IMR-90 (cell line): ENCODE results near the gene CIC. TPM values are rescaled to one million over a fixed set of nuclear protein-coding genes. Genes with fewer than 3 reads are reported as not detected.
A peak's percentile ranks its signal among the peaks of the same experiment; 100 is the strongest.

ENCODE experiments used
- ATAC-seq: fragments of 200-7000 bp; cut with Tn5 transposase; 2 replicates; pipeline ENCODE4 v1.9.1; 2020; ENCODE audit warnings: low read depth, mild to moderate bottlenecking, moderate library complexity
- BruUV-seq: library from RNA; stranded (reverse); fragments of 400-500 nt; replicated peaks from 2 replicates; lab custom pipeline; 2021; lab: Mats Ljungman, UMichigan
- CTCF ChIA-PET: fragments of 300-600 bp; formaldehyde crosslinking; extraction: SDS; loops from one replicate; lab custom pipeline; 2021; ENCODE audit warnings: antibody characterized with exemption; lab: Yijun Ruan, JAX
- POLR2A ChIA-PET: fragments of 300-600 bp; sonication (Branson Sonifier 250); formaldehyde crosslinking; loops from one replicate; lab custom pipeline; 2022; ENCODE audit warnings: antibody characterized with exemption; ENCODE audit not compliant: unreplicated experiment; lab: Charles Lee
- DNase-seq: peaks from one replicate; pipeline ENCODE4 v3.0.0; 2013
- H2AFZ ChIP-seq: replicated peaks from 2 replicates; pipeline ENCODE3; 2013; ENCODE audit warnings: low read length, mild to moderate bottlenecking; ENCODE audit not compliant: poor library complexity
- H2AK5ac ChIP-seq: 2 replicates; pipeline ENCODE4 v1.6.1; 2013; ENCODE audit warnings: low read depth, low read length, inconsistent platforms
- H2AK9ac ChIP-seq: replicated peaks from 2 replicates; pipeline ENCODE3; 2013; ENCODE audit warnings: mild to moderate bottlenecking, low read depth, low read length, moderate library complexity; ENCODE audit not compliant: poor library complexity
- H2BK120ac ChIP-seq: 2 replicates; pipeline ENCODE4 v1.6.1; 2013; ENCODE audit warnings: low read depth, low read length, inconsistent platforms
- H2BK15ac ChIP-seq: 3 replicates; pipeline ENCODE4 v1.6.1; 2013; ENCODE audit warnings: low read depth, low read length, inconsistent platforms
- H2BK20ac ChIP-seq: 2 replicates; pipeline ENCODE4 v1.6.1; 2013; ENCODE audit warnings: low read depth, mild to moderate bottlenecking, inconsistent platforms, low read length, moderate library complexity
- H2BK5ac ChIP-seq: 2 replicates; pipeline ENCODE4 v1.6.1; 2013; ENCODE audit warnings: mild to moderate bottlenecking, low read depth, low read length, inconsistent platforms; ENCODE audit not compliant: poor library complexity, severe bottlenecking
- H3K14ac ChIP-seq: replicated peaks from 2 replicates; pipeline ENCODE4 v1.6.1; 2013; ENCODE audit warnings: low read depth, low read length, inconsistent platforms
- H3K18ac ChIP-seq: 2 replicates; pipeline ENCODE4 v1.6.1; 2013; ENCODE audit warnings: low read depth, low read length, control low read depth
- H3K23ac ChIP-seq: 2 replicates; pipeline ENCODE4 v1.6.1; 2013; ENCODE audit warnings: low read depth, low read length, inconsistent platforms
- H3K27ac ChIP-seq: 2 replicates; pipeline ENCODE4 v1.5.1; 2013; ENCODE audit warnings: mild to moderate bottlenecking, control low read depth, low read length; ENCODE audit not compliant: insufficient read depth
- H3K27me3 ChIP-seq: 2 replicates; pipeline ENCODE4 v1.6.1; 2013; ENCODE audit warnings: low read length; ENCODE audit not compliant: control insufficient read depth, insufficient read depth
- H3K36me3 ChIP-seq: 2 replicates; pipeline ENCODE4 v1.6.1; 2013; ENCODE audit warnings: low read length, mixed read lengths; ENCODE audit not compliant: control insufficient read depth, insufficient read depth
- H3K4ac ChIP-seq: 2 replicates; pipeline ENCODE4 v1.6.1; 2013; ENCODE audit warnings: low read depth, low read length, inconsistent platforms
- H3K4me1 ChIP-seq: 2 replicates; pipeline ENCODE4 v1.6.1; 2013; ENCODE audit warnings: low read length, mixed read lengths; ENCODE audit not compliant: control insufficient read depth, insufficient read depth
- H3K4me2 ChIP-seq: 2 replicates; pipeline ENCODE4 v1.6.1; 2013; ENCODE audit warnings: low read depth, mild to moderate bottlenecking, control low read depth, low read length, moderate library complexity
- H3K4me3 ChIP-seq: 2 replicates; pipeline ENCODE4 v1.5.1; 2013; ENCODE audit warnings: low read depth, mild to moderate bottlenecking, control low read depth, low read length, moderate library complexity; ENCODE audit not compliant: insufficient read depth
- H3K56ac ChIP-seq: 2 replicates; pipeline ENCODE4 v1.6.1; 2013; ENCODE audit warnings: low read length, inconsistent platforms; ENCODE audit not compliant: insufficient read depth; ENCODE audit errors: extremely low read depth
- H3K79me1 ChIP-seq, 2 experiments: 2 replicates each; pipeline ENCODE4 v1.6.1; 2013; ENCODE audit warnings: low read length in 2 of 2, inconsistent platforms in 1 of 2, low read depth in 1 of 2
- H3K9ac ChIP-seq: 2 replicates; pipeline ENCODE4 v1.6.1; 2013; ENCODE audit warnings: low read depth, low read length, control low read depth
- H3K9me1 ChIP-seq: 2 replicates; pipeline ENCODE4 v1.6.1; 2013; ENCODE audit warnings: low read length, inconsistent platforms; ENCODE audit not compliant: insufficient read depth
- H3K9me3 ChIP-seq: 2 replicates; pipeline ENCODE4 v1.6.1; 2013; ENCODE audit warnings: low read length; ENCODE audit not compliant: control insufficient read depth, insufficient read depth
- H4K20me1 ChIP-seq: 2 replicates; pipeline ENCODE4 v1.6.1; 2013; ENCODE audit warnings: low read length, inconsistent platforms; ENCODE audit not compliant: insufficient read depth
- H4K5ac ChIP-seq: 2 replicates; pipeline ENCODE4 v1.6.1; 2013; ENCODE audit warnings: mild to moderate bottlenecking, low read depth, low read length, control low read depth
- H4K8ac ChIP-seq, 2 experiments: 2 replicates each; pipeline ENCODE4 v1.6.1; 2013; ENCODE audit warnings: low read depth in 2 of 2, low read length in 2 of 2, control low read depth in 1 of 2, inconsistent platforms in 1 of 2
- H4K91ac ChIP-seq: 2 replicates; pipeline ENCODE4 v1.6.1; 2013; ENCODE audit warnings: low read depth, low read length, inconsistent platforms; ENCODE audit not compliant: insufficient read depth
- CTCF ChIP-seq: conservative IDR thresholded peaks from 2 replicates; pipeline ENCODE4 v1.5.1; 2012; ENCODE audit warnings: mild to moderate bottlenecking, low read depth, low read length, improper control_type of control experiment
- POLR2A ChIP-seq: IDR thresholded peaks from 2 replicates; pipeline ENCODE4 v1.6.1; 2012; ENCODE audit warnings: mild to moderate bottlenecking, low read depth, low read length
- RCOR1 ChIP-seq: IDR thresholded peaks from 2 replicates; pipeline ENCODE4 v1.6.1; 2012; ENCODE audit warnings: mild to moderate bottlenecking, low read length, improper control_type of control experiment; ENCODE audit not compliant: insufficient replicate concordance
- WGBS, 2 experiments: methylation state at CpG; one replicate each; pipeline versions ENCODE4 v1.1.5 to v1.1.7; 2013; ENCODE audit warnings: missing lambda C conversion rate in 2 of 2; ENCODE audit not compliant: insufficient read length in 1 of 2; ENCODE audit errors: extremely low coverage in 2 of 2; 5-methylcytosine and 5-hydroxymethylcytosine counted together
- dilution Hi-C: fragments of 300-500 bp; cut with HindIII; formaldehyde crosslinking; loops from one replicate; pipeline ENCODE4 v1.14.3; 2018; ENCODE audit warnings: low sequenced_read_pairs; ENCODE audit not compliant: unreplicated experiment
- in situ Hi-C: fragments of 300-500 bp; cut with MboI; formaldehyde crosslinking; loops from 3 replicates; pipeline ENCODE4 v1.14.3; 2019; ENCODE audit warnings: low sequenced_read_pairs, inconsistent platforms, mixed read lengths
- intact Hi-C: fragments of 100-400 bp; cut with micrococcal nuclease; formaldehyde crosslinking; loops from 2 replicates; pipeline ENCODE4 v1.10.0; 2022
- polyA plus RNA-seq, 3 experiments: library from polyadenylated mRNA; depleted of rRNA; stranded (reverse); fragments of >200 nt; gene quantifications; 2 replicates each; pipeline ENCODE4 v1.2.3, GENCODE V29; 2012; ENCODE audit warnings: low replicate concordance in 1 of 3
- total RNA-seq: library from RNA; depleted of rRNA; stranded (reverse); fragments of >200 nt; gene quantifications from 2 replicates; pipeline ENCODE4 v1.2.3, GENCODE V29; 2012

The CIC gene
- total and polyA plus RNA-seq, 2 of the 4 experiments (the other 2 are of a cell fraction), result 1.8 to 23.2 TPM

DNA sequence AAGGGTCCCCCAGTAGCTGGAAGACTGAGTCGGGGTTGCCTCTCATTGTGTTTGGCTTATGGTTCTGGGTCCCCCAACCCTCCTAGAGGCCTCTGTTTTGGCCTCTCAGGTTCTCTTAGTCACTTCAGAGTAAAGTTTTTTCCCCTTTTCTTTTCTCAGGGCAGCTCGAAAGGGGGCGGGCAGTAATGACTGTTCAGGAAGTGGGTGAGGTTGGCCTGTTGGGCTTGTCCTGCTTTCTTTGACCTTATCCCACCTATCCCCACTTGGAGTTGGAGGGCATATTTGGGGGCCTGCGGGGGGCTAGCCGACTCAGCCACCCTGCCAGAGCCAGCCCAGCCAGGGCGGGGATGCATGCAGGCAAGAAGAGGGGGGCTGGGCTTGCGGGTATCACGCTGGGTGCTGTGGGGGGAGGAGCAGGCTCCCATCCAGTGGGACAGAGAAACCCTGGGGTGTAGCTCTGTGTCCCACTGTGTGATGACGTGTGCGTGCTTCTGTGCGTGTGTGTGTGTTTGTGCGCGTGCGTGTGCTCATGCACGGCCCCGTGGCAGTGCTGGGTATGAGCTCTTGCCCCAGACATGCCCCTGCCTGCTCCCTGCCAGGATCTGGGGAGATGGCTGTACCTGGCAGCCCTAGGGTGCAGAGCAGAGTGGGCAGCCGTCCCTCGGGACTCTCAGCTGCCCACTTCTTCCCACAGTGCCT, 1.4 kb downstream of the CIC start:
- no TSS peak for BruUV-seq

More for the DNA sequence above, 1.4 kb downstream of the CIC start:
- Histone ChIP-seq H3K4me3 (peak overlapping the region; percentile 71), H3K36me3 (peaks cover 23% of the 10 kb centered on the region), H3K27ac (peak overlapping the region; percentile 88), H3K23ac (peak overlapping the region; percentile 97), H4K5ac (peak overlapping the region; percentile 95), H3K9me1 (peaks cover 7% of the 10 kb centered on the region), H2AFZ (peak overlapping the region; percentile 88), H3K14ac (peak overlapping the region; percentile 99), H3K4me1 (peaks cover 11% of the 10 kb centered on the region), H2AK9ac (peak overlapping the region; percentile 99), H2BK120ac (peak overlapping the region; percentile 77), H3K9ac (peak overlapping the region; percentile 93), H3K27me3 (no peaks in the 10 kb centered on the region), H2BK20ac (peak overlapping the region; percentile 57), H3K18ac (peak overlapping the region; percentile 79), H2BK5ac (peak overlapping the region; percentile 90), H4K8ac (peak overlapping the region; percentile 58 to 98; a peak in 3 of 4 replicates), H3K79me1 (peaks cover 24 to 51% of the 10 kb centered on the region in 2 experiments), H3K56ac (peak overlapping the region; percentile 66; the same call in 1 of the 2 replicates), H3K9me3 (no peaks in the 10 kb centered on the region), H4K91ac (peak overlapping the region; percentile 96), H3K4me2 (peak overlapping the region; percentile 95), H2AK5ac (peak overlapping the region; percentile 100), H4K20me1 (peaks cover 14% of the 10 kb centered on the region; the same call in 1 of the 2 replicates), H3K4ac (peak overlapping the region; percentile 99), H2BK15ac (peak overlapping the region; percentile 72; the same call in 1 of the 3 replicates)
- TF ChIP-seq POLR2A, result peak; percentile 79; the same call in 1 of the 2 replicates
- no peak for TF ChIP-seq RCOR1
- no peak for TF ChIP-seq CTCF
- ATAC-seq (no peak), DNase-seq (no peak)
- intact Hi-C loops, result no loop called here
- in situ Hi-C loops, result no loop called here
- 58% methylated on average over 2 of the region's 18 CpGs; no CpG with 5 or more reads in 1 of the 2 experiments for WGBS, 2 experiments
- ChIA-PET CTCF (interaction anchor here (1.2 to 2.7 kb wide), 3 partner anchors 9 to 25 kb away, joined by 3 to 12 read pairs (median 3); no protein-coding TSS in a partner anchor), POLR2A (interaction anchor here (0.6 kb wide), 1 partner anchor 14 kb away, joined by 3 read pairs; no protein-coding TSS in a partner anchor)
- dilution Hi-C loops, result no loop called here
